ENCODE measurements around the gene GGCX. TPM values are rescaled to one million over a fixed set of nuclear protein-coding genes. Genes with fewer than 3 reads are reported as not detected.

Gene GGCX
- total RNA-seq, 1 experiment from 2014 or later = 28.1 TPM

GRCh38 chr2:85516653-85517389, 44.5 kb downstream of the GGCX start:
- no peak for DNase-seq (ENCODE audit: low spot score)

GRCh38 chr2:85514323-85514722, 47.0 kb downstream of the GGCX start:
- no peak for DNase-seq (ENCODE audit: low spot score)

- DNase-seq (ENCODE audit: low spot score) = peak; percentile 60
Observed at GRCh38 chr2:85511008-85511811, 50.1 kb downstream of the GGCX start.

- no peak for DNase-seq (ENCODE audit: low spot score)
Observed at GRCh38 chr2:85506768-85507181, 54.5 kb downstream of the GGCX start.

GRCh38 chr2:85505551-85506238, 55.6 kb downstream of the GGCX start:
- no peak for DNase-seq (ENCODE audit: low spot score)

- peak; percentile 99 for DNase-seq (ENCODE audit: low spot score)
Observed at GRCh38 chr2:85504778-85505261, 56.5 kb downstream of the GGCX start.

- DNase-seq (ENCODE audit: low spot score) = peak; percentile 44
Observed at GRCh38 chr2:85503851-85504777, 57.2 kb downstream of the GGCX start.

GRCh38 chr2:85503168-85503850, 58.0 kb downstream of the GGCX start:
- no peak for DNase-seq (ENCODE audit: low spot score)

GRCh38 chr2:85502720-85503119, 58.6 kb downstream of the GGCX start:
- no peak for DNase-seq (ENCODE audit: low spot score)

- DNase-seq (ENCODE audit: low spot score) = peak; percentile 14
Observed at GRCh38 chr2:85501248-85501647, 60.0 kb downstream of the GGCX start.

- no peak for DNase-seq (ENCODE audit: low spot score)
Observed at GRCh38 chr2:85497944-85498630, 63.2 kb downstream of the GGCX start.

GRCh38 chr2:85496436-85496835, 64.9 kb downstream of the GGCX start:
- no peak for DNase-seq (ENCODE audit: low spot score)

Other genes starting within 250 kb of the GGCX start
- 114 and 120 TPM in 2 replicates for gene TGOLN2, start 233.5 kb downstream of the GGCX start, total RNA-seq (2014; rRNA removed; shearing (Covaris generic))
- 40.5 and 41.5 TPM in 2 replicates for gene RETSAT, start 207.0 kb downstream of the GGCX start, total RNA-seq (2014; rRNA removed; shearing (Covaris generic))
- 14.8 and 14.9 TPM in 2 replicates for gene ELMOD3, start 206.7 kb downstream of the GGCX start, total RNA-seq (2014; rRNA removed; shearing (Covaris generic))
- gene CAPG, start 151.1 kb downstream of the GGCX start, total RNA-seq (2014; rRNA removed; shearing (Covaris generic)) = 659 and 712 TPM in 2 replicates
- 0.22 and 1.0 TPM in 2 replicates for gene SH2D6, start 142.8 kb downstream of the GGCX start, total RNA-seq (2014; rRNA removed; shearing (Covaris generic))
- 94.6 and 95.2 TPM in 2 replicates for gene MAT2A, start 22.3 kb downstream of the GGCX start, total RNA-seq (2014; rRNA removed; shearing (Covaris generic))
- gene VAMP8, start 16.1 kb upstream of the GGCX start, total RNA-seq (2014; rRNA removed; shearing (Covaris generic)) = 1.3 and 1.5 TPM in 2 replicates
- 36.2 and 51.0 TPM in 2 replicates for gene VAMP5, start 22.9 kb upstream of the GGCX start, total RNA-seq (2014; rRNA removed; shearing (Covaris generic))
- 262 and 285 TPM in 2 replicates for gene RNF181, start 34.3 kb upstream of the GGCX start, total RNA-seq (2014; rRNA removed; shearing (Covaris generic))
- gene TMEM150A, start 41.2 kb upstream of the GGCX start, total RNA-seq (2014; rRNA removed; shearing (Covaris generic)) = 9.8 and 11.7 TPM in 2 replicates
- gene C2orf68, start 50.6 kb upstream of the GGCX start, total RNA-seq (2014; rRNA removed; shearing (Covaris generic)) = 26.7 and 27.2 TPM in 2 replicates
- 106 and 136 TPM in 2 replicates for gene USP39, start 54.7 kb upstream of the GGCX start, total RNA-seq (2014; rRNA removed; shearing (Covaris generic))
- not detected in 2 replicates for gene SFTPB, start 106.7 kb upstream of the GGCX start, total RNA-seq (2014; rRNA removed; shearing (Covaris generic))
- gene GNLY, start 132.9 kb upstream of the GGCX start, total RNA-seq (2014; rRNA removed; shearing (Covaris generic)) = not detected in 2 replicates
- gene ATOH8, start 192.5 kb upstream of the GGCX start, total RNA-seq (2014; rRNA removed; shearing (Covaris generic)) = 1.7 and 3.2 TPM in 2 replicates

All from A172 (cell line).